Common myeloid progenitor, CD34-positive (primary cell): Measurements from ENCODE around the gene DACH2. TPM values are rescaled to one million over a fixed set of nuclear protein-coding genes. Genes with fewer than 3 reads are reported as not detected.

Experiments
- CTCF ChIA-PET: fragments of 350-600 bp; sonication (Branson Sonifier 250); formaldehyde crosslinking; loops from one replicate; lab custom pipeline; 2021; ENCODE audit warnings: antibody characterized with exemption; lab: Charles Lee
- POLR2A ChIA-PET: fragments of 350-600 bp; sonication (Branson Sonifier 250); formaldehyde crosslinking; loops from one replicate; lab custom pipeline; 2021; ENCODE audit warnings: antibody characterized with exemption; lab: Charles Lee
- DNase-seq, 3 donors: peaks; one replicate each; pipeline versions ENCODE4 v3.0.0 to v3.0.0-alpha.2; 2013
- H3K27ac ChIP-seq, 2 experiments: 1 replicate in 1 of 2; 2 replicates in 1 of 2; pipeline ENCODE4 v1.7.0; 2013; ENCODE audit warnings: inconsistent platforms in 2 of 2, low read length in 2 of 2, mild to moderate bottlenecking in 2 of 2, low read depth in 1 of 2, moderate library complexity in 1 of 2; ENCODE audit not compliant: severe bottlenecking in 2 of 2, insufficient read depth in 1 of 2, poor library complexity in 1 of 2
- H3K27me3 ChIP-seq, 5 experiments: replicated peaks in 2 of 5; 1 replicate in 3 of 5; 2 replicates in 2 of 5; pipeline versions ENCODE4 v1.6.1 to v1.7.0; 2013; ENCODE audit warnings: low read length in 4 of 5, mild to moderate bottlenecking in 2 of 5, moderate library complexity in 2 of 5, inconsistent platforms in 1 of 5; ENCODE audit not compliant: insufficient read depth in 5 of 5, control insufficient read depth in 4 of 5
- H3K36me3 ChIP-seq, 4 experiments: 1 replicate in 2 of 4; 2 replicates in 2 of 4; pipeline versions ENCODE4 v1.6.1 to v1.7.0; 2013; ENCODE audit warnings: low read length in 3 of 4, control low read depth in 1 of 4, mild to moderate bottlenecking in 1 of 4; ENCODE audit not compliant: control insufficient read depth in 4 of 4, insufficient read depth in 4 of 4
- H3K4me1 ChIP-seq, 4 experiments: 1 replicate in 3 of 4; 2 replicates in 1 of 4; pipeline versions ENCODE4 v1.6.1 to v1.7.1; 2013; ENCODE audit warnings: low read length in 3 of 4, mild to moderate bottlenecking in 3 of 4, control low read depth in 1 of 4, inconsistent platforms in 1 of 4, moderate library complexity in 1 of 4; ENCODE audit not compliant: control insufficient read depth in 4 of 4, insufficient read depth in 4 of 4; ENCODE audit errors: control extremely low read depth in 1 of 4
- H3K4me3 ChIP-seq, 7 experiments: 1 replicate in 4 of 7; 2 replicates in 3 of 7; pipeline versions ENCODE4 v1.5.1 to v1.7.0; 2013; ENCODE audit warnings: mild to moderate bottlenecking in 7 of 7, low read length in 6 of 7, moderate library complexity in 6 of 7, inconsistent platforms in 2 of 7, low read depth in 2 of 7, control low read depth in 1 of 7; ENCODE audit not compliant: insufficient read depth in 4 of 7, control insufficient read depth in 1 of 7; ENCODE audit errors: extremely low read depth in 1 of 7
- H3K9me3 ChIP-seq, 5 experiments: 1 replicate in 4 of 5; 2 replicates in 1 of 5; pipeline versions ENCODE4 v1.6.1 to v1.7.1; 2013; ENCODE audit warnings: low read length in 4 of 5, mild to moderate bottlenecking in 2 of 5, inconsistent platforms in 1 of 5, low read depth in 1 of 5, moderate library complexity in 1 of 5; ENCODE audit not compliant: control insufficient read depth in 4 of 5, insufficient read depth in 2 of 5; ENCODE audit errors: control extremely low read depth in 1 of 5
- WGBS: methylation state at CpG from one replicate; pipeline ENCODE4 v1.1.5; 2013; ENCODE audit not compliant: insufficient coverage; 5-methylcytosine and 5-hydroxymethylcytosine counted together
- polyA plus RNA-seq: library from polyadenylated mRNA; unstranded; fragments of 120-200 nt; gene quantifications from one replicate; pipeline ENCODE4 v1.2.1, GENCODE V29; 2013

The DACH2 gene
- polyA plus RNA-seq: not detected

GRCh38 chrX:86148024-86148511 lies at the start of gene DACH2:
Gene DACH2 (plus strand): TSS chrX:86148451.
- Histone ChIP-seq H3K27me3 (peaks cover 2 to 37% (median 13%) of the 10 kb centered on the region in 5 experiments), H3K27ac (no peak within 1 kb of the TSS), H3K4me1 (peaks cover 0 to 13% (median 5%) of the 10 kb centered on the region in 4 experiments), H3K36me3 (no peaks in the 10 kb centered on the region), H3K4me3 (peak within 1 kb of the TSS; percentile 34 to 80 (median 57)), H3K9me3 (no peaks in the 10 kb centered on the region)
- ChIA-PET POLR2A (no interaction called here), CTCF (no interaction called here)
- DNase-seq: peak; percentile 57 to 80 (median 74)
- WGBS: 25% methylated on average over 26 of the region's 34 CpGs

GRCh38 chrX:86102341-86102740 lies 45.9 kb upstream of the DACH2 start:
- Histone ChIP-seq H3K4me1 (no peaks in the 10 kb centered on the region), H3K9me3 (no peaks in the 10 kb centered on the region), H3K27me3 (no peaks in the 10 kb centered on the region), H3K4me3 (no peak overlapping the region), H3K36me3 (no peaks in the 10 kb centered on the region), H3K27ac (no peak overlapping the region)
- POLR2A ChIA-PET: no interaction called here
- 75% methylated on average over 1 of the region's 2 CpGs for WGBS
- DNase-seq: no peak
- CTCF ChIA-PET: no interaction called here

GRCh38 chrX:86103061-86103460 lies 45.2 kb upstream of the DACH2 start:
- Histone ChIP-seq H3K4me1 (no peaks in the 10 kb centered on the region), H3K4me3 (no peak overlapping the region), H3K27me3 (no peaks in the 10 kb centered on the region), H3K36me3 (no peaks in the 10 kb centered on the region), H3K27ac (no peak overlapping the region), H3K9me3 (no peaks in the 10 kb centered on the region)
- CTCF ChIA-PET: no interaction called here
- whole genome bisulfite sequencing: no CpG with 5 or more reads among the region's 1 CpG
- POLR2A ChIA-PET: no interaction called here
- no peak for DNase-seq

- Histone ChIP-seq H3K36me3 (no peaks in the 10 kb centered on the region), H3K27me3 (no peaks in the 10 kb centered on the region), H3K4me1 (no peaks in the 10 kb centered on the region), H3K9me3 (no peaks in the 10 kb centered on the region), H3K27ac (no peak overlapping the region), H3K4me3 (no peak overlapping the region)
- CTCF ChIA-PET: no interaction called here
- WGBS: no CpG with 5 or more reads among the region's 1 CpG
- POLR2A ChIA-PET: no interaction called here
- DNase-seq: no peak
Observed at GRCh38 chrX:86104526-86104925, 43.7 kb upstream of the DACH2 start.

GRCh38 chrX:86121916-86122315 lies 26.3 kb upstream of the DACH2 start:
- Histone ChIP-seq H3K36me3 (no peaks in the 10 kb centered on the region), H3K4me3 (no peak overlapping the region), H3K9me3 (peaks cover 0 to 6% (median 2%) of the 10 kb centered on the region in 5 experiments), H3K4me1 (no peaks in the 10 kb centered on the region), H3K27me3 (no peaks in the 10 kb centered on the region), H3K27ac (no peak overlapping the region)
- CTCF ChIA-PET: no interaction called here
- WGBS: no CpG with 5 or more reads among the region's 1 CpG
- POLR2A ChIA-PET: no interaction called here
- no peak for DNase-seq

GRCh38 chrX:86133761-86134160 lies 14.5 kb upstream of the DACH2 start:
- DNase-seq: peak in 2 of 3 donors; percentile 32 to 35
- peaks cover 0 to 2% (median 0%) of the 10 kb centered on the region in 5 experiments for H3K27me3 ChIP-seq
- H3K27ac ChIP-seq: no peak overlapping the region
- CTCF ChIA-PET: interaction anchor here (0.6 to 1.5 kb wide), 4 partner anchors 10 to 122 kb away, joined by 3 to 4 read pairs (median 3); no protein-coding TSS in a partner anchor
- no peaks in the 10 kb centered on the region for H3K36me3 ChIP-seq
- H3K4me3 ChIP-seq: no peak overlapping the region
- no peaks in the 10 kb centered on the region for H3K4me1 ChIP-seq
- POLR2A ChIA-PET: no interaction called here
- no peaks in the 10 kb centered on the region for H3K9me3 ChIP-seq
- whole genome bisulfite sequencing: 0% methylated on average over 1 of the region's 3 CpGs

- H3K36me3 ChIP-seq: no peaks in the 10 kb centered on the region
- no peak overlapping the region for H3K4me3 ChIP-seq
- no peaks in the 10 kb centered on the region for H3K4me1 ChIP-seq
- POLR2A ChIA-PET: no interaction called here
- no peaks in the 10 kb centered on the region for H3K9me3 ChIP-seq
- 67% methylated on average over 1 of the region's 3 CpGs for WGBS
- CTCF ChIA-PET: no interaction called here
- peaks cover 0 to 2% (median 0%) of the 10 kb centered on the region in 5 experiments for H3K27me3 ChIP-seq
- H3K27ac ChIP-seq: no peak overlapping the region
- DNase-seq: no peak
Observed at GRCh38 chrX:86137071-86137470, 11.2 kb upstream of the DACH2 start.
